ENCODE results near the gene TMEM187. TPM values are rescaled to one million over a fixed set of nuclear protein-coding genes. Genes with fewer than 3 reads are reported as not detected.

Gene TMEM187
- total RNA-seq, 1 donor from 2014 or later = 2.4 TPM

DNA sequence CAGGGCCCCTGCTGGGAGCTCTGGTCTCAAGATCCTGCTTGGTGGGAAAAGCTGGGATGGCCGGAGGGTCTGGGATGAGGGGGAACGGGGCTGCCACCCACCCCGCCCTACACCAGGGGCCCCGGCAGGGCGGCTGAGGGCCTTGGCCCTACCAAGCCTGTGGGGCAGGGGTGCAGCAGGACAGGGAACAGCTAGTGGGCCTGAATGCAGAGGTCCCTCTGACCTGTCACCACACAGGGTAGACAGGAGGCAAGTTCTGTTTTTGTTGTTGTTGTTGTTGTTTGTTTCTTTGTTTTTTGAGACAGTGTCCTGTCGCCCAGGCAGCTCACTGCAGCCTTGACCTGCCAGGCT, 27.8 kb upstream of the TMEM187 start:
- H3K4me1 Mint-ChIP-seq = peaks cover 31% of the 10 kb centered on the region
- TF ChIP-seq, protein P1, sequence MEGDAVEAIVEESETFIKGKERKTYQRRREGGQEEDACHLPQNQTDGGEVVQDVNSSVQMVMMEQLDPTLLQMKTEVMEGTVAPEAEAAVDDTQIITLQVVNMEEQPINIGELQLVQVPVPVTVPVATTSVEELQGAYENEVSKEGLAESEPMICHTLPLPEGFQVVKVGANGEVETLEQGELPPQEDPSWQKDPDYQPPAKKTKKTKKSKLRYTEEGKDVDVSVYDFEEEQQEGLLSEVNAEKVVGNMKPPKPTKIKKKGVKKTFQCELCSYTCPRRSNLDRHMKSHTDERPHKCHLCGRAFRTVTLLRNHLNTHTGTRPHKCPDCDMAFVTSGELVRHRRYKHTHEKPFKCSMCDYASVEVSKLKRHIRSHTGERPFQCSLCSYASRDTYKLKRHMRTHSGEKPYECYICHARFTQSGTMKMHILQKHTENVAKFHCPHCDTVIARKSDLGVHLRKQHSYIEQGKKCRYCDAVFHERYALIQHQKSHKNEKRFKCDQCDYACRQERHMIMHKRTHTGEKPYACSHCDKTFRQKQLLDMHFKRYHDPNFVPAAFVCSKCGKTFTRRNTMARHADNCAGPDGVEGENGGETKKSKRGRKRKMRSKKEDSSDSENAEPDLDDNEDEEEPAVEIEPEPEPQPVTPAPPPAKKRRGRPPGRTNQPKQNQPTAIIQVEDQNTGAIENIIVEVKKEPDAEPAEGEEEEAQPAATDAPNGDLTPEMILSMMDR (IDR thresholded peaks at IDR 0.05) = no peak
- TF ChIP-seq EZH2 (IDR thresholded peaks at IDR 0.05) (no peak), EZH2phosphoT487 (IDR thresholded peaks at IDR 0.05) (no peak)
- peaks cover 22% of the 10 kb centered on the region for H3F3A ChIP-seq (ENCODE audit: low read depth)
- no peak overlapping the region for H2AFZ ChIP-seq (replicated peaks)
- H3K27me3 ChIP-seq = no peaks in the 10 kb centered on the region
- no peaks in the 10 kb centered on the region for H4K20me1 ChIP-seq (ENCODE audit: low read depth)
- peak overlapping the region; percentile 64 for H3K4me2 ChIP-seq
- no peak overlapping the region for H3K27ac Mint-ChIP-seq
- H3K79me2 ChIP-seq (ENCODE audit: low read depth) = no peaks in the 10 kb centered on the region
- no peaks in the 10 kb centered on the region for H3K36me3 ChIP-seq
- H3K9me3 Mint-ChIP-seq = no peaks in the 10 kb centered on the region
- no peaks in the 10 kb centered on the region for H3K9me3 ChIP-seq (ENCODE audit: low read depth)
- H3K4me1 ChIP-seq = peaks cover 6% of the 10 kb centered on the region
- no peak for DNase-seq (ENCODE audit: low spot score)
- H3K4me3 Mint-ChIP-seq = no peak overlapping the region
- H3K27ac ChIP-seq = no peak overlapping the region
- H3K36me3 Mint-ChIP-seq = peaks cover 8% of the 10 kb centered on the region
- peaks cover 7% of the 10 kb centered on the region for H3K27me3 Mint-ChIP-seq (ENCODE audit: insufficient read depth, low read depth)
- H3K4me3 ChIP-seq = peak overlapping the region; percentile 17
- no peak overlapping the region for H3K9ac ChIP-seq

- Histone ChIP-seq H3K4me3 (no peak overlapping the region), H3K9me3 (ENCODE audit: low read depth) (no peaks in the 10 kb centered on the region), H3K79me2 (ENCODE audit: low read depth) (no peaks in the 10 kb centered on the region), H3F3A (ENCODE audit: low read depth) (peaks cover 26% of the 10 kb centered on the region), H2AFZ (replicated peaks) (no peak overlapping the region), H3K27me3 (no peaks in the 10 kb centered on the region), H3K4me1 (peaks cover 6% of the 10 kb centered on the region), H4K20me1 (ENCODE audit: low read depth) (no peaks in the 10 kb centered on the region), H3K27ac (no peak overlapping the region), H3K4me2 (no peak overlapping the region), H3K9ac (no peak overlapping the region), H3K36me3 (no peaks in the 10 kb centered on the region)
- no peak for DNase-seq (ENCODE audit: low spot score)
- peaks cover 14% of the 10 kb centered on the region for H3K27me3 Mint-ChIP-seq (ENCODE audit: insufficient read depth, low read depth)
- H3K27ac Mint-ChIP-seq = no peak overlapping the region
- TF ChIP-seq EZH2 (IDR thresholded peaks at IDR 0.05) (no peak), EZH2phosphoT487 (IDR thresholded peaks at IDR 0.05) (no peak)
- TF ChIP-seq, protein P1 (IDR thresholded peaks at IDR 0.05) = no peak
- H3K4me3 Mint-ChIP-seq = no peak overlapping the region
- peaks cover 30% of the 10 kb centered on the region for H3K4me1 Mint-ChIP-seq
- peaks cover 18% of the 10 kb centered on the region for H3K36me3 Mint-ChIP-seq
- H3K9me3 Mint-ChIP-seq = no peaks in the 10 kb centered on the region
Observed at GRCh38 chrX:153945956-153946943, 26.3 kb upstream of the TMEM187 start.

- Mint-ChIP-seq H3K36me3 (peaks cover 21% of the 10 kb centered on the region), H3K4me1 (peaks cover 29% of the 10 kb centered on the region), H3K9me3 (no peaks in the 10 kb centered on the region), H3K4me3 (peak overlapping the region; percentile 31), H3K27me3 (ENCODE audit: insufficient read depth, low read depth) (peaks cover 12% of the 10 kb centered on the region), H3K27ac (peak overlapping the region; percentile 81)
- Histone ChIP-seq H3K4me2 (no peak overlapping the region), H3K79me2 (ENCODE audit: low read depth) (peaks cover under 1% of the 10 kb centered on the region), H3K9me3 (ENCODE audit: low read depth) (no peaks in the 10 kb centered on the region), H2AFZ (replicated peaks) (no peak overlapping the region), H3K27me3 (no peaks in the 10 kb centered on the region), H3K36me3 (no peaks in the 10 kb centered on the region), H3K9ac (no peak overlapping the region), H3K4me1 (peaks cover 6% of the 10 kb centered on the region), H4K20me1 (ENCODE audit: low read depth) (no peaks in the 10 kb centered on the region), H3F3A (ENCODE audit: low read depth) (peaks cover 26% of the 10 kb centered on the region), H3K4me3 (no peak overlapping the region), H3K27ac (peak overlapping the region; percentile 80)
- TF ChIP-seq, protein P1 (IDR thresholded peaks at IDR 0.05) = peak; percentile 75
- no peak for TF ChIP-seq EZH2phosphoT487 (IDR thresholded peaks at IDR 0.05)
- DNase-seq (ENCODE audit: low spot score) = peak; percentile 85
Observed at GRCh38 chrX:153947009-153947769, 25.4 kb upstream of the TMEM187 start.

Measured in neural progenitor cell (in vitro differentiated cells).